Neuronal stem cell (in vitro differentiated cells): ENCODE data around the gene MEGF6.

ENCODE experiments used
- DNase-seq: peaks from one replicate; pipeline ENCODE4 v3.0.0-alpha.2; 2013; ENCODE audit warnings: low spot score
- H2AFZ ChIP-seq: one replicate; pipeline ENCODE4 v1.6.1; 2013; ENCODE audit warnings: mild to moderate bottlenecking, low read length, inconsistent platforms
- H2AK5ac ChIP-seq: 2 replicates; pipeline ENCODE4 v1.6.1; 2013; ENCODE audit warnings: low read depth, mild to moderate bottlenecking, inconsistent platforms, low read length, moderate library complexity, mixed read lengths
- H2BK120ac ChIP-seq: 2 replicates; pipeline ENCODE4 v1.6.1; 2013; ENCODE audit warnings: low read depth, mild to moderate bottlenecking, inconsistent platforms, low read length, moderate library complexity, mixed read lengths
- H2BK12ac ChIP-seq: one replicate; pipeline ENCODE4 v1.6.1; 2013; ENCODE audit warnings: low read length, inconsistent platforms
- H2BK15ac ChIP-seq: 2 replicates; pipeline ENCODE4 v1.6.1; 2013; ENCODE audit warnings: mild to moderate bottlenecking, low read length, inconsistent platforms, mixed read lengths
- H2BK5ac ChIP-seq: one replicate; pipeline ENCODE4 v1.6.1; 2013; ENCODE audit warnings: inconsistent platforms, mild to moderate bottlenecking, low read length, moderate library complexity
- H3K14ac ChIP-seq: one replicate; pipeline ENCODE4 v1.6.1; 2013; ENCODE audit warnings: low read length, inconsistent platforms
- H3K18ac ChIP-seq: 2 replicates; pipeline ENCODE4 v1.6.1; 2013; ENCODE audit warnings: low read length, inconsistent platforms
- H3K23ac ChIP-seq: 2 replicates; pipeline ENCODE4 v1.6.1; 2013; ENCODE audit warnings: low read depth, mild to moderate bottlenecking, mixed read lengths, low read length, inconsistent platforms; ENCODE audit not compliant: poor library complexity
- H3K27ac ChIP-seq: replicated peaks from 3 replicates; pipeline ENCODE4 v1.5.1; 2013; ENCODE audit warnings: low read length, inconsistent platforms
- H3K27me3 ChIP-seq, 3 experiments: 2 replicates each; pipeline ENCODE4 v1.6.1; 2013; ENCODE audit warnings: low read length in 3 of 3, mild to moderate bottlenecking in 2 of 3, inconsistent platforms in 1 of 3, low read depth in 1 of 3, mixed read lengths in 1 of 3, moderate library complexity in 1 of 3; ENCODE audit not compliant: control insufficient read depth in 3 of 3, insufficient read depth in 3 of 3
- H3K36me3 ChIP-seq, 2 donors: replicated peaks in 1 of 2; 2 replicates each; pipeline ENCODE4 v1.6.1; 2013; ENCODE audit warnings: low read length in 2 of 2; ENCODE audit not compliant: control insufficient read depth in 2 of 2, insufficient read depth in 2 of 2
- H3K4ac ChIP-seq: 2 replicates; pipeline ENCODE4 v1.6.1; 2013; ENCODE audit warnings: inconsistent platforms, mild to moderate bottlenecking, low read length, moderate library complexity
- H3K4me1 ChIP-seq, 2 donors: 1 replicate in 1 of 2; 2 replicates in 1 of 2; pipeline ENCODE4 v1.6.1; 2013; ENCODE audit warnings: low read length in 2 of 2, low read depth in 1 of 2; ENCODE audit not compliant: control insufficient read depth in 2 of 2, insufficient read depth in 1 of 2
- H3K4me2 ChIP-seq: one replicate; pipeline ENCODE4 v1.6.1; 2013; ENCODE audit warnings: mild to moderate bottlenecking, low read length, inconsistent platforms; ENCODE audit not compliant: insufficient read depth, poor library complexity, severe bottlenecking
- H3K4me3 ChIP-seq, 2 donors: 2 replicates each; pipeline ENCODE4 v1.5.1; 2013; ENCODE audit warnings: low read length in 2 of 2, mild to moderate bottlenecking in 2 of 2, inconsistent platforms in 1 of 2, moderate library complexity in 1 of 2
- H3K79me1 ChIP-seq: one replicate; pipeline ENCODE4 v1.6.1; 2013; ENCODE audit warnings: low read depth, mild to moderate bottlenecking, inconsistent platforms, low read length, moderate library complexity
- H3K9ac ChIP-seq: one replicate; pipeline ENCODE4 v1.6.1; 2013; ENCODE audit warnings: mild to moderate bottlenecking, low read depth, low read length, inconsistent platforms; ENCODE audit not compliant: poor library complexity
- H3K9me3 ChIP-seq, 2 donors: replicated peaks in 1 of 2; 2 replicates each; pipeline versions ENCODE3 to v1.6.1; 2013; ENCODE audit warnings: low read length in 2 of 2, mild to moderate bottlenecking in 2 of 2, inconsistent platforms in 1 of 2, low read depth in 1 of 2, mixed read lengths in 1 of 2, moderate library complexity in 1 of 2; ENCODE audit not compliant: control insufficient read depth in 2 of 2, insufficient read depth in 1 of 2
- H4K8ac ChIP-seq: one replicate; pipeline ENCODE4 v1.6.1; 2013; ENCODE audit warnings: low read depth, mild to moderate bottlenecking, inconsistent platforms, low read length, moderate library complexity
- H4K91ac ChIP-seq: one replicate; pipeline ENCODE4 v1.6.1; 2013; ENCODE audit warnings: low read length, low read depth, mild to moderate bottlenecking, inconsistent platforms; ENCODE audit not compliant: poor library complexity
- WGBS, 2 donors: extraction: QIAGEN DNeasy Blood & Tissue Kit; methylation state at CpG; one replicate each; pipeline ENCODE4 v1.1.7; 2013; ENCODE audit warnings: missing lambda C conversion rate in 2 of 2, mixed read lengths in 1 of 2; ENCODE audit not compliant: insufficient read length in 2 of 2, insufficient replicate concordance in 1 of 2; ENCODE audit errors: extremely low coverage in 2 of 2; 5-methylcytosine and 5-hydroxymethylcytosine counted together

MEGF6 gene

DNA sequence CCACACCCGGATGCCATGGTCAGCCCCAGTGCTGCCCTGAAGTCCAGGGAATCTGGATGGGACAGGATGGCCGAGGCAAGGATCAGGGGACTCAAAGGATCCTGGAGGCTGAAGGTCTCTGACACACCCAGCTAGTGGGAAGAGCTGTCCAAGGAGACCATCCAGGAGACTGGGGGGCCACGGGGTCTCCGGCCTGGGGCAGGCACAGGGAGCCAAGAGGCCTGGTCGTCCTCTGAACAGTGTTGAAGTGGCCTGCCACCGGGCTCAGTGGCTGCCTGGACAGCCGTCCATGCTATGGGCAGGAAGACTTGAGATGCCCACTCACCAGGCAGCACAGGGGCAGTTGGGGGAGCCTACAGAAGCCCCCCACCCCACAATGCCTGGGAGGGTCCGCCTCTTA, 41.9 kb downstream of the MEGF6 start:
- Histone ChIP-seq H2AFZ (no peak overlapping the region), H3K9ac (peak overlapping the region; percentile 21), H2BK12ac (no peak overlapping the region), H4K8ac (no peak overlapping the region), H3K27ac (no peak overlapping the region), H3K14ac (peak overlapping the region; percentile 71), H3K9me3 (no peaks in the 10 kb centered on the region), H3K27me3 (no peaks in the 10 kb centered on the region), H3K23ac (no peak overlapping the region), H3K36me3 (peaks cover 8 to 9% of the 10 kb centered on the region in 2 donors), H3K18ac (peak overlapping the region; percentile 17), H3K4me3 (no peak overlapping the region), H2BK15ac (no peak overlapping the region), H2AK5ac (peak overlapping the region; percentile 14), H3K4me1 (no peaks in the 10 kb centered on the region), H3K4ac (no peak overlapping the region), H3K79me1 (peaks cover 9% of the 10 kb centered on the region), H4K91ac (no peak overlapping the region), H2BK120ac (no peak overlapping the region), H2BK5ac (peak overlapping the region; percentile 53), H3K4me2 (no peak overlapping the region)
- DNase-seq = no peak
- no CpG with 5 or more reads among the region's 8 CpGs for WGBS, 2 donors

DNA sequence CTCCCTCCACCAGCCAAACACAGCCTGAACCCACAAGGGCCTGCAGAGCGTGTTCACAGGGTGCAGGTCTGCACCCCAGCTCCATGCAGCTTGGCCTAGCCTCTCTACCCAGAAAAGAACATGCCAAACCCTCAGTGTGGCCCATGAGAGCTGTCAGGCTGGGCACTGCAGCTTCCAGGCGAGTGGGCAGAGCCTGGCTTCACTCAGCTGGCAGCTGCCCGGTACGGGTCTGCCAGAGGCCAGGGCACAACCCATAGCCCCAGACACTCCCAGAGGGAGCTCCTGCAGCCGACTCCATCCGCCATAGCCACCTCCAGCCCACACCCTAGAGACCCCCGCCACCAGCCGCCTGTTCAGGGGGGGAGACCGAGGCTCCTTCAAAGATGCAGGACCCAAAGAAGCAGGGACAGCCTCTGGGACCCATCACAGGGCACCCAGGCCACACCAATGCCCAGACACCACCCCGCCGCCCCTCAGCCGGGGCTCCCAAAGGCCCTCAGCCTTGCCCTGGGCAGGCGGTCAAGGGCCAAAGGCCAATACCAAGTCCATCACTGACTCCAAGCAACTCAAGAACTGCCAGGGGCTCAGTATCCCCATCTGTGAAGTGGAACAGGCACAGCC, 42.4 kb downstream of the MEGF6 start:
- Histone ChIP-seq H3K9ac (peak overlapping the region; percentile 21), H4K91ac (no peak overlapping the region), H2BK5ac (peak overlapping the region; percentile 53), H3K14ac (peak overlapping the region; percentile 84), H3K9me3 (no peaks in the 10 kb centered on the region), H3K27me3 (no peaks in the 10 kb centered on the region), H3K27ac (no peak overlapping the region), H3K36me3 (peaks cover 8 to 9% of the 10 kb centered on the region in 2 donors), H3K23ac (no peak overlapping the region), H2AFZ (no peak overlapping the region), H3K18ac (no peak overlapping the region), H4K8ac (no peak overlapping the region), H2AK5ac (peak overlapping the region; percentile 14), H3K4me2 (no peak overlapping the region), H2BK120ac (no peak overlapping the region), H3K4me1 (no peaks in the 10 kb centered on the region), H3K4ac (no peak overlapping the region), H3K4me3 (no peak overlapping the region), H2BK12ac (no peak overlapping the region), H2BK15ac (no peak overlapping the region), H3K79me1 (peaks cover 9% of the 10 kb centered on the region)
- no peak for DNase-seq
- no CpG with 5 or more reads among the region's 13 CpGs for WGBS, 2 donors

DNA sequence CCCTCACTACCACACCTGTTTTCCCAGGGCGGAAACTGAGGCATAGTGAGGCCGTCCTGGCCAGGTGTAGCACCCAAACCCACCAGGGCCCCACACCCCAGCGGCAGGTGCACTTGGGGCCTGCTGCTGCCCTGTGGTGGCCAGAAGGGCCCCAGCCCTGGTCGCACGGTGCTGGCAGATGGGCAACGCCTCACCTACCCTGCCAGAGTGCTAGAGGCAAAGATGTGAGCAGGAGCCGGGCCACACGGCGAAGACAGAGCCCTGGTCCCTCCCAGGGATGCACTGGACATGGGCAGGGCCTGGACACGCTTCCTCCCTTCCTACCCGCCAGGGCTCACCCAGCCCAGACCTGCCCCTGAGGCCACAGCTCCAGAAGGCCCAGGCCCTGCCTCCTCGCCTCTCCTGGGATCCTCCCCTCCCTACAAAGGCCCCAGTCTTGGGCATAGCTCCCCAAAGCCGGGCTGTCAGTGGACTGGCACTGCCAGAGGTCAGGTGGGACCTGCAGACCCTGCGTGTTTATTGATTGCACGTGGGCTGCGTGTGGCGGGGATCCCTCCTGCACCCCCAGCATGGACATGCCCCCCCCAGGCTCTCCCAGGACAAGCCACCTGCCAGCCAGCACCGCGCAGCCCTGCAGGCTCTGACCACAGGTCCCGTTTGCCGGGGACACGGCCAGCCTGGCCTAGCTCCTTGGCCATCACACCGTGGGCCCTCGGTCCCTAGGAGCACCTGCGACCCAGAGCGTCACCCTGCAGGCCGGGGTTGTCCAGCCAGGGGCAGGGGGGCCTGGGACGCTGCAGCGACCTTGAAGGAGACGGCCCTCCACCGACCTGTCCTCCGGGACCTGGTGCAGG, 44.1 kb downstream of the MEGF6 start:
- Histone ChIP-seq H2BK15ac (no peak overlapping the region), H3K79me1 (peaks cover 14% of the 10 kb centered on the region), H3K18ac (peak overlapping the region; percentile 57), H3K4me1 (no peaks in the 10 kb centered on the region), H2BK120ac (no peak overlapping the region), H3K4me2 (no peak overlapping the region), H2AK5ac (no peak overlapping the region), H3K9ac (peak overlapping the region; percentile 60), H4K91ac (no peak overlapping the region), H2BK12ac (no peak overlapping the region), H2BK5ac (peak overlapping the region; percentile 39), H3K27me3 (no peaks in the 10 kb centered on the region), H4K8ac (no peak overlapping the region), H3K27ac (no peak overlapping the region), H3K9me3 (no peaks in the 10 kb centered on the region), H3K23ac (peak overlapping the region; percentile 85), H3K14ac (peak overlapping the region; percentile 82), H3K4me3 (no peak overlapping the region), H2AFZ (no peak overlapping the region), H3K36me3 (peaks cover 4 to 6% of the 10 kb centered on the region in 2 donors), H3K4ac (no peak overlapping the region)
- WGBS, 2 donors = no CpG with 5 or more reads among the region's 32 CpGs
- no peak for DNase-seq
